Measurements from ENCODE around the gene NOTCH4. TPM values are rescaled to one million over a fixed set of nuclear protein-coding genes. Genes with fewer than 3 reads are reported as not detected.
A peak's percentile ranks its signal among the peaks of the same experiment; 100 is the strongest.

NOTCH4 gene
- total and polyA plus RNA-seq, 9 of the 15 experiments (the other 6 are each of a cell fraction or from before 2014, with no cell fraction given), result 0.24 to 4.3 (median 1.7) TPM

DNA sequence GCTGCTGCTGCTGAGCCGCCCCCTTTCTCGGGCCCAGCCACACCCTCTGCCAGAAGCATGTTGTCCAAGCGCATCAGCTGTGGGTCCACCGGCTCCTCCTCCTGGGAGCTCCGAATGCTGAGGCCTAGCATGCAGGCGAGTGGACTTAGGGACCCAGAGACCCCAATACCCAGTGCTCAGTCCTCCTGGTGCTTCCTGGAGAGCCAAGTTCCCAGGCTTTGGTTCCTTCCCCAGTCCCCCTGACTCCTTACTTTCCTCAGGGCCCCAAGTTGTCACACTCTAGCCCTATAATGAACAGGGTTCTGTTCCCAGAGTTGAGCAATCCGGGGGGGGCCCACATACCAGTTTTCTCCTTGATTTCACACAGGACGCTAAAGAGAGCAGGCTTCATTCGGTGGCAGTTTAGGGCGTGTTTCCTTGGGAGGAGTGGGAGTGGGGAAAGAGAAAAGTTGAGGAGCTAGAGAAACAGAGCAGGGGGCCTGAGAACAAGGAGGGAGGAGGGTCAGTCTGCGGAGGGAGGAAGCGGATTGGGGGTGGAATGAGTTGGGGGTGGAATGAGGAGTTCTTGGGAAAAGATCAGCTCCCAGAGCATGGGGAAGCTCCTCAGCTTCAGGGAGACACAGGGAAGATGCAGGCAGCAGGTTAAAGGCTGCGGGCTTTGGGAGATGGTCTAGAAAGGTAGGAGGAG is 35.3 kb downstream of the NOTCH4 start (continued):
- TF ChIP-seq L3MBTL2 (IDR thresholded peaks at IDR 0.05) (0 out of 2 replicates have a peak, but pooled peaks have one; percentile 18), MAZ (CRISPR knock-in tag; conservative IDR thresholded peaks at IDR 0.05 in 1 of 2, IDR thresholded peaks at IDR 0.05 in 1 of 2) (peak in 1 of 2 experiments; percentile 3; a peak in 1 of 4 replicates), FOXK2 (conservative IDR thresholded peaks at IDR 0.05 in 1 of 2, IDR thresholded peaks at IDR 0.05 in 1 of 2; ENCODE audit: low read depth in 2 of 2) (0 out of 4 replicates have a peak, but pooled peaks of 1 of the 2 experiments have one; percentile 12), DACH1 (IDR thresholded peaks at IDR 0.05; ENCODE audit: partially characterized antibody) (peak; percentile 54), ZNF217 (CRISPR knock-in tag; IDR thresholded peaks at IDR 0.05) (no peak), ZNF586 (CRISPR knock-in tag; conservative IDR thresholded peaks at IDR 0.05) (no peak), POLR2AphosphoS5 (IDR thresholded peaks at IDR 0.05; ENCODE audit: control insufficient read depth, insufficient read depth, low read depth, low read length) (no peak), ZNF407 (IDR thresholded peaks at IDR 0.05; ENCODE audit: low read depth) (peak; percentile 10; the same call in 1 of the 2 replicates), SMARCE1 (IDR thresholded peaks at IDR 0.05) (peak; percentile 22; the same call in 1 of the 2 replicates), CEBPB (tag; IDR thresholded peaks at IDR 0.05) (peak; percentile 91), ZSCAN32 (CRISPR knock-in tag; IDR thresholded peaks at IDR 0.05) (no peak), NRF1 (conservative IDR thresholded peaks at IDR 0.05 in 1 of 2, IDR thresholded peaks at IDR 0.05 in 1 of 2) (0 out of 4 replicates have a peak, but pooled peaks of 1 of the 2 experiments have one; percentile 19)
- TF ChIP-seq, protein P1, sequence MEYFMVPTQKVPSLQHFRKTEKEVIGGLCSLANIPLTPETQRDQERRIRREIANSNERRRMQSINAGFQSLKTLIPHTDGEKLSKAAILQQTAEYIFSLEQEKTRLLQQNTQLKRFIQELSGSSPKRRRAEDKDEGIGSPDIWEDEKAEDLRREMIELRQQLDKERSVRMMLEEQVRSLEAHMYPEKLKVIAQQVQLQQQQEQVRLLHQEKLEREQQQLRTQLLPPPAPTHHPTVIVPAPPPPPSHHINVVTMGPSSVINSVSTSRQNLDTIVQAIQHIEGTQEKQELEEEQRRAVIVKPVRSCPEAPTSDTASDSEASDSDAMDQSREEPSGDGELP (CRISPR knock-in tag; IDR thresholded peaks at IDR 0.05; ENCODE audit: borderline replicate concordance), result peak; percentile 92
- TF ChIP-seq, protein P2, sequence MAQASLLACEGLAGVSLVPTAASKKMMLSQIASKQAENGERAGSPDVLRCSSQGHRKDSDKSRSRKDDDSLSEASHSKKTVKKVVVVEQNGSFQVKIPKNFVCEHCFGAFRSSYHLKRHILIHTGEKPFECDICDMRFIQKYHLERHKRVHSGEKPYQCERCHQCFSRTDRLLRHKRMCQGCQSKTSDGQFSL (CRISPR knock-in tag; IDR thresholded peaks at IDR 0.05), result no peak
- TF ChIP-seq, protein P2 (tag; IDR thresholded peaks at IDR 0.05), result peak in 1 of 2 experiments; percentile 55; a peak in 1 of 4 replicates

Data from K562 (cell line).